Measurements from ENCODE around the gene ADAMTS20.

ADAMTS20 gene

DNA sequence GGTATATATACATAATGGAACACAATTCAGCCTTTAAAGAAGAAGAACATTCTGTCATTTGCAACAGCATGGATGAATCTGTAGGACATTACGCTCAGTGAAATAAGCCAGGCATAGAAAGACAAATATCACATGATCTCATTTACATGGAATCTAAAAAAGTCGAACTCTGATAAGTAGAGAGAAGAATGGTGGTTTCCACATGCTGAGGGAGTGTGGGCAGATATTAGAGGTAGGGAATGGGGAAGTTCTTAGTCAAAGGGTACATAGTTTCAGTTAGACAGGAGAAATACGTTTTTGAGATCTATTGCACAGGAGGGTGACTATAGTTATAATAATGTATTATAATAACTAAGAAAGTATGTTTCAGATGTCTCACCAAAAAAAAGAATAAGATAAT, 71.4 kb downstream of the ADAMTS20 start:
- DNase-seq, result no peak

DNA sequence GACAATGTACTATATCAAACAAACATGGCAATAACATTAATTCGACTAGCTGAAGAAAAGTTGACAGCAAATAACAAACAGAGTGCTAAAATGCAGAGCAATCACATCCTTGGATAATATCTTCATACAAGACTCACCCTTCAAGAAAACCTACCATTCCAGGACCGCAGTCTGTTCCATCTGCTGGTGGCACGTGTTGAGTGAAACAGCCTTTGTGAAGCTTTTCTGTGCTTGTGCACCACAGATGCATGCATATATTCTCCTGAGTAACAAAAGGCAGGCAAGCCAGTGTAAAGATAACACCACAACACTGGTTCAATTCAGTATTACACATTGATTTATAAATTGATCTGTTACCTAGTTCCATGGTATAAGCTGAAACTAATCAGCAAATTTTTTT, 89.3 kb downstream of the ADAMTS20 start:
- DNase-seq, result no peak

DNA sequence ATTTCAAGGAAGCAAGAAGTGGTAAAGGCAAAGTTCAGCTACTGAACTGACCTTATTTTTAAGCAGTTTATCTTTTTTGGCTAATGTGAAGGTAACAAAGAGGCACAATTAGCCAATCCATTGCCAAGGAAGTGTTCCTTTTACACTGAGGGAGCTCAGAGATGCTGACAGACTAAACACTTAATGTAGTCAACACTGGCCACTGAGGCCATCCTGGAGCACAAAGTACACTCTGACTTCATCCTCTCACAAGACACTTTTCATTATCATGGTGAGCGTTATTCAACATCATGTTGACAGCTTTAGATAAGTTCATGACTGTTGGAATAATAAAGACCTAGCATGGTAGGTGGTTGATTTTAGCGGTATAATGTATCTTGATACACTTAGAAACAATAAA, 89.9 kb downstream of the ADAMTS20 start:
- DNase-seq, result no peak

DNA sequence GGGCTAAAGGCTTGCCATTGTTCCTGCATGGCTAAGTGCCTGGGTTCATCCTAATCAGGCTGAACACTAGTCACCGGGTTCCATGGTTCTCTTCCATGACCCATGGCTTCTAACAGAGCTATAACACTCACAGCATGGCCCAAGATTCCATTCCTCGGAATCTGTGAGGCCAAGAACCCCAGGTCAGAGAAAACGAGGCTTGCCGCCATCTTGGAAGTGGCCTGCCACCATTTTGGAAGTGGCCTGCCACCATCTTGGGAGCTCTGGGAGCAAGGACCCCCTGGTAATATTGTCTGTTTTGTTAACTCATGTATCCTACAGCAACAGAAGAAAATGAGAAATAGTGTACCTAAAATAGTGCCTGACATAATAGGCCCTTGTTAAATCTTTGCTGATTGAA, 92.7 kb downstream of the ADAMTS20 start:
- no peak for DNase-seq

DNA sequence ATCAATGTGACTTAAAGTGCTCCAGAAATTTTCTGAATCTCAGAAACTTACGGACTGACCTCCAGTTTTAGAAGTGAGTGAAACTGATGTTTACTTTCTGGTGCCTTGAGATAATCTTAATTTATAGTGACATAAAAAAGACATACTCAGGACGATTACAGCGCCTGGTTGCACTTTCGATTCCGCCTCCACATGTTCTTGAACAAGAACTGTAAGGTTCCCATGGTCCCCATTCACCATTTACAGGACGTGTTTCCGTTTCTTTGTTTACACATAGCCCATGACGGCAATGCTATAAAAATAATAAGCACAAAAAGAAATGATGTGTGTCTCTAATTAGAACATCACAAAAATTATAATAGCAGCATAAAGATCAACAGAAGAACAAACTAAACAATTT, 98.2 kb downstream of the ADAMTS20 start:
- DNase-seq, result no peak

DNA sequence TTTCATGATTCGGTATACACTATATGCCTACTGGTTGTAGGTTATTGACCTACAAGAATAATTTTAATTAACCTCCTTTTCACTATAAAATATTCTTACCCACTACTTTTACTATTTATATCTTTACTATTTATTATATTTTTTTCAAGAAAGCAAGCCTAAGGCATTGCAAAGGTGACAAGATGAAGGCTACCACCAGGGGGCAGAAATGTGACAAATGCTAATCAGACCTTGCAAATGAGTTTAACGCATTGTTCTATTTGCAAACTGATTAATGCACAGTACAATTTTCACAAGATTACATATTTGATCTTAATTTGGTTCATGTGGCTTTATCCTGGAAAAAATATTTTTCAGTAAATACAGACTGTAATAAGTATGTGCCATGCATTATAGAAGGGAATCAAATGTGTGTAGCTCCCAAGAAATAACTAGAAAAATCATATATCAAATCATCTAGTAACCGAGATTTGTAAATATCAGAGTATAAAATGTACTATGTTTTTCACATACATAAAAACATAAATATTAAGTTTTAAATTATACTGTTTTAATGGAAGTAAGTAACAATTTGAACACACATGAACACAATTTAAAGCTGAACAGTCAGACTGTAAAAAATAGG, 107.0 kb downstream of the ADAMTS20 start:
- peak in 21 of 51 donors; percentile 1 to 54 (median 4) for DNase-seq

DNA sequence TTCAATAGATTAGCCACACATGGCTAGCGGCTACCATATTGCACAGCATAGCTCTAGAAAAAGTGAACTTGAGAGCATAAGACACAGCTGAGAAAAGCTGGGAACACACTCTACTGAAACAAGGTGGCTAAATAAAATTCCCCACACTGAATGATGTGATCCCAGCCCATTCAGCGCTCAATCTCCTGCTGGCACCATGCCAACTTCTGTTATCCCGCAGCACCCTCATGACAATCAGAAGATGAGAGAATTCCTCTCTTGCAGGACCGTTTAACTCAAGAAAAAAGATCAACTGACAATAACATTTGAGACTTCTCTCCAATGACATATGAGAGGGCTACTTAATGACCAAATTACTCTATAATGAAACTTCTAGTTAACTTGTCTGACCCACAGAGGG, 115.4 kb downstream of the ADAMTS20 start:
- no peak for DNase-seq

DNA sequence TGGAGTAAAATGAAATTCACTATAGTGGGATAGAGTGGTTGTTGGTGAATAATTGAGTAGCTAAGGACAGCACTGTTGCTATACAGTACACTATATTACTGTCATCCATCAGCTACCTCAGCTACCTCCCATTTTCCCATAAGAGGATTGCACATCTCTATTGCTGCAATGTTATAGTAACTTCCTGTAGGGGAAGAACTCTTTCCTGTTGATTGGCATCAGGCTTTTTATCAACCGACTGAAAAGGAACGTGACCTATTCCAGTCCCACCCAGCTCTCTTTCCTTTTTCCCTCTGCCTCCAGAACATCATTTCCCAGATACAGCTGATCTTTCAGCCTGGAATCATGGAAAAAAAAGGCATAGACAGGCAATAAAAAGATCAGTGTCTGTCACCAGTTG, 117.4 kb downstream of the ADAMTS20 start:
- no peak for DNase-seq

DNA sequence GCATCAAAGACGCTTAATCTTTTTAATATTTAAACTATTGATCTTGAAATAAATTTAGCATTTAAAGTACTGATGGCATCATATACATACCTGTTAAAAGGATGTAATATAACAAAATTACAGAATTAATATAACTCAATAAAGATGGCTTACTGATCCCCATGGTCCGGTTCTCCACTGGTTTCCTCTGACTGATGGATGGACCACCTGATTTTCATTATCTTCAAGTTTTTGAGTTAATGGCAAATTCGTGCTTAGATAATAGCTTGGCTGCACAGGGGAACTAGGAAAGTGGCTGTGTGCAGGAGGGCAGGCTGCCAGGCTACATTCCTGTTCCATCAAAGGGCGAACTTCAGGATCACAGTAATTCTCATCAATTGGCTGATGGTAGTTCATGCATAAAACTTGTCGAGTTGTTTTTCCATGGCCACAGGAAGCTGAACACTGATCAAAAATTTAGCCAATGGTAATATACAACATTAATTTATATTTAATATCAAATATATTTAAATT, 123.9 kb downstream of the ADAMTS20 start:
- no peak for DNase-seq

DNA sequence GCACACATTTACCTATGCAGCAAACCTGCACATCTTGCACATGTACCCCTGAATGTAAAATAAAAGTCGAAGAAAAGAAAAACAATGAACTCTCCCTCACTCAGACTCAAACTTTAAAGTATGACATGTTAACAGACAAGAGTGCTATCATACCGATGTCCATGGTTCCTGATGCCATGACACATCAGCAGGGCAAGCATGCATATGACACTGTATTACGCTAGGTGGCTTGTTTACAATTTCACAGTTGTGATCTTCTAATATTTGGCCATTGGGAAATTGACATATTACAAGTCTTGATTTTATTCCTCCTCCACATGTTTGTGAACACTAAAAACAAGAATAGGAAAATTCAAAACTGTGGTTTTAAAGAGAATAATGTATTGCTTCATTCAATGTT, 126.6 kb downstream of the ADAMTS20 start:
- no peak for DNase-seq

DNA sequence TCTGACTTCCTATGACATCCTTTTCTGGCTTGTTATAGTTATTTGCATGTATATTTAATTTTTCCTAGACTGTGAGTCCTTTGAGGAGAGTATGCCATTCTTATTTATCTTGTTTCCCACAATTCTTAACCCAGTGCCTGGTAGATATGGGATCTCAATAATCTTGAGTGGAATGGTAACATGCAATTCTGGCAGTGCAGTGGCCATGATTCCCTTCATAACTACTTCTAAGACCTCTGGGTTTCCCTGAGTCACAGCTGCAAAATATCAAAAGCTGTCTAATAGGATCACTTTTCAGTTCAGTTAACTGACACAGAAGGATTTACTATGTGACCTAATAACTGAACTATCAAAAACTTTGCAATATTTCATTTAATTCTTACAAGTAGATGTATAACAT, 135.0 kb downstream of the ADAMTS20 start:
- DNase-seq, result no peak

DNA sequence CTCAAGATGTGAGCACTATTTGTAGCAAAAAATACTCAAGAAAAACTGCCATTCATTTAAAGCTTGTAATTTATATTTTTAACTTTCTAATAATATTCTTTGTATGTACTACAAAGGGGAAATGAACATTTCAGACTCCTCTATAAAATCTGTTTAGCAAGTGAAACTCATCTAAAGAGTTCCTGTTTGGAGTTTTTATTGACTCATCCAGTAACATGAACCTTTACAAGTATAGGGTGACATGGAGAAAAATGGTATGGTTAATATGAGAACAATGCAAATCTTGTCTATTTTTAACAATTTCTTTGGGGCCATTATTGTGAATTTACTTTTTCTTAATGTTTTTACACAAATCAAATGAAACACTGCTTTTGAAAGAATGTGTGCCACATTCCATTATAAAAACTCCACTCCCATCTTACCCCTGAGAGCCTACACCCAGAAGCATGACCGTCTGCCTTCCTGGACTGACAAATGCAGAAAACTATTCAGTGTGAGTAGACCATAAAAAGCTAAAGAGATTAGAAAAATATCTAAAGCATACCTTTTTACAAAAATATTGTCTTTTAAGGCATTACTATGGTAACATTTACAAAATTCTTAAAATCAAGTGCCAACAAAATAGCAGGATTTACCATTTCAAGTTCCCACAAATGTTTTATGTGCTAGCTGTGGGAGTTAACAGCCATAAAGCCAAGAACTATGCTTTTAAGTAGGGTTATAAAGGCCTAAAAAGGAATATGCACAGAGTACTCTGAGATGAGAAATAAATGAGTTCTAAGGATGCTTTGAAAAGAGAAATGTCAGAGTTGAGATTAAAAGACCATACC, 144.0 kb downstream of the ADAMTS20 start:
- no peak for DNase-seq

DNA sequence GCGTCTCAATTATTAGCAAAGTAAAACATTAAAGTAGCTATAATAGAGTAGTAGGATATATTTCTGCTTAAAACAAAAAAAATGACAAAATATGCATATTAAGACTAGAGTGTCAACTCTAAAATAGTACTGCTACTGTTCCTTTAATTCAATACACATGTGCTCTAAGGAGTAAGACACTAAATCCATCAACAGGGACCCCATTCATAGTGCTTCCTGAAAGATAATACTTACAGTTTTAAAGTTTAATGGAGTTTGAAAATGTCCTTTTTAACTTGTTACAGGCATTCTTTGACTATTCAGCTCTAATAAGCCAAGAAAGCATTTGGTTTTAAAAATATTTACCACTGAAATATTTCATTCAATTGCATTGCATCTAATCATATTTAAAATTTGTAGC, 145.2 kb downstream of the ADAMTS20 start:
- no peak for DNase-seq

DNA sequence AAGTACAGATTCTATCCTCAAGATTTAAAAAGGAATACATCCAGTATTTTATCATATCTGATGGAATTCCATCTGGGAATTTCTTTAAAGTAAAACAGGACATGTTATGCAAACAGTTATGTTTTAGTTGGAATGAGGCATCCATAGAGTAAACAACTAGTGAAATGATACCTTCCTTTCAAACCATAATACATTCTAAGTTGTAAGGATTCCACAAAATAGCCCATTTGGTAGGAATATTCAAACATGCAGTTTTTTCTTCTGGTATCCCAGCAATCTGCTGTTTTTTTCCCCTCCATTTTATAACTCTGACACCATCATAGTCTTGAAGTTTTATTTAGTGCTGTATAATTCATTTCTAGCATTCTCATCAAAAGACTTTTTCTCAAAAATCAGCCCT, 149.6 kb downstream of the ADAMTS20 start:
- no peak for DNase-seq

DNA sequence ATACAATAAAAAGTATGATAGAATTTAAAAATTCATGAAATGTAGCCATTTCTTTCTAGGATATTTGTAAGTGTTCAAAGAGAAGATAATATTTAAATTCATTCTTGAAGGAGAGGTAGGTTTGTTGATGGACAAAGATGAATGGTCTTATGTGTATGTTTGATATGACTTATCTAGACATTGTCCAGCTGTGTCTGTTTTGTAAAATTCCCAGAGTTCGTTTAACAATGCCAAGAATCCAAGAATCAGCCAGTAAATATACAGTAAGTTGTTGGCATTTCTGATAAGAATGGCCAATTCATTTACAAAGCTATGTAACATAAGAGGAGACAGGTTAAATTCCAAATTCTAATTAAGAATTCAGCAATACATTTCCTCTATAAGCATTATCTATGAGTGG, 150.9 kb downstream of the ADAMTS20 start:
- no peak for DNase-seq

DNA sequence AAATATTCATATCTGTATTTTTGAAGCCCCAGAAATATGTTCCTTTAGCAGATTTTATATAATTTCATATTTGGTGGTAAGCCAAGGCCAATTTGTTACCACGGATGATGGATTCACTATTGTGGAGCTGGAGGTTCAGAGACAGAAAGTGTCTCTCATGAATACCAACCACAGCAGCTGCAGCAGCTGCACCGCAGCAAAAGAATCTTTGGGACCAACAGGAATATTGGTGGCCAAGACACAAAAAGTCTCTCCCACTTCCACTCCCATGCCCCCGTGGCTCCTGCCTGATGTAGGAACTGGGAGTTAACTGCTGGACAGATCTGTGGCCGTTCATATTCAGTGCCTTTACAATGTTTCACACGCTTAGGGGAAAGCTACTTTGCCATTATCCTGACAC, 155.3 kb downstream of the ADAMTS20 start:
- DNase-seq, result no peak

DNA sequence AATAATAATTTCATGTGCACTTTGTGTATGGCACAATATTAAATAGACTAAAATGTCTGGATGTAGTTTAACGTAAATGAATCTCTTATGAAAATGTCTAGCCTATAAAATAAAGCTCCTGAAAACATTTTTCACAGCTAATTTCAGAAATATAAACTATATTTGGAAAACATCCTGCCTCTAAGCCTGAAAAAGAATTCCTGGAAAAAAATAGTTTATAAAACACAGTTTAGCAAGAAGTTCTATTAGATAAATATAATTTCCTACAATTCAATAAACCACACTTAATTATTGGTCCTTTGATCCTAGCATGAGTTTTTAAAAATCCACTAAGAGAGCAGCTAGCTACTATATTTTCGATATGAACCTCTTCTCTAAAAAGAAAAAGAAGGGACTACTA, 159.9 kb downstream of the ADAMTS20 start:
- DNase-seq, result no peak

DNA sequence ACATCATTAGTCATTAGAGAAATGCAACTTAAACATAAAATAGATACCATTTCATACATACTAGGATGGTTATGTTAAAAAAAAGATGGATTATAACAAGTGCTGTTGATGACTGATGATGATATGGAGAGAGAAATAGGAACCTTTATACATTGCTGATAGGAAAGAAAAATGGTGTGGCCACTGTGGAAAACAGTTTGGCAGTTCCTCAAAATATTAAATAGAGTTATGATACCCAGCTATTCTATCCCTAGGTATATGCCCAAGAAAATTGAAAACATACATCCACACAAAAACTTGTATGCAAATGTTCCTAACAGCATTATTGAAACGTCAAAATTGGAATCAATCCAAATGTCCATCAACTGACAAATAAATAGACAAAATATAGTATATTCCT, 170.1 kb downstream of the ADAMTS20 start:
- DNase-seq, result no peak

DNA sequence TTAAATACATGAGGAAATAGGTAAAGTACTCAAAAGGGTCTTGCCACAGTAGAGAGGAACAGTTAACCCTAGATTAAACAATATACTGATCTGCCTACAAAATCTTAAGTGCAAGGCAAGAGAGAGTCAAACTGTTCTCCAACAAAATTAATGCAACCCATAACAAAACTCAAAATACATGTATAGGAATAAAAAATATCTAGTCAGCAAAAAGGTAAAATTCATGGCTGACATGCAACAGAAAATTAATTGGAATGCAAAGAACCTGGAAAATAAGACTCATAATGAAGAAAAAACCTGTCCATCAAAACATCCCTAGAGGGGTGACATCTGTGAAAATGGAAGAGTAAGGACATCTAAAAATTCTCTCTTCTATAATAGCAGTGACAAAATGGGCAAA, 173.6 kb downstream of the ADAMTS20 start:
- no peak for DNase-seq

DNA sequence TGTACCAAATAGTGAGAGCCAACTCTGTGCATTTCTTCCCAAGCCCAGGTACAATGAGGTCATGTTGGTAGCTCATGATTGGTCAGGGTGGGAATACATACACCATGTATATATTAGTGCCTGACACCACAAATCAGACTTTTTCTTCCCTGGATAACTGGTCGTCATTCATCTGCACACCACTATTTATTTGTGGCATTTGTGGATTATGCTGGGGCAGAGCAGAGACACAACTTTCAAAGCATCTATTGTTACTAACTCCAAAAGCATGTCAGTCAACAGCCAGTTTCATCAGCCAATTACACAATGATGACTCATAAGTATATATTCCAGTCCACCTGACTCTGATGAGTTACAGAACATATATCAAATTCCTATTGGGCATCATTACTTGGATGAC, 181.7 kb downstream of the ADAMTS20 start:
- no peak for DNase-seq

DNA sequence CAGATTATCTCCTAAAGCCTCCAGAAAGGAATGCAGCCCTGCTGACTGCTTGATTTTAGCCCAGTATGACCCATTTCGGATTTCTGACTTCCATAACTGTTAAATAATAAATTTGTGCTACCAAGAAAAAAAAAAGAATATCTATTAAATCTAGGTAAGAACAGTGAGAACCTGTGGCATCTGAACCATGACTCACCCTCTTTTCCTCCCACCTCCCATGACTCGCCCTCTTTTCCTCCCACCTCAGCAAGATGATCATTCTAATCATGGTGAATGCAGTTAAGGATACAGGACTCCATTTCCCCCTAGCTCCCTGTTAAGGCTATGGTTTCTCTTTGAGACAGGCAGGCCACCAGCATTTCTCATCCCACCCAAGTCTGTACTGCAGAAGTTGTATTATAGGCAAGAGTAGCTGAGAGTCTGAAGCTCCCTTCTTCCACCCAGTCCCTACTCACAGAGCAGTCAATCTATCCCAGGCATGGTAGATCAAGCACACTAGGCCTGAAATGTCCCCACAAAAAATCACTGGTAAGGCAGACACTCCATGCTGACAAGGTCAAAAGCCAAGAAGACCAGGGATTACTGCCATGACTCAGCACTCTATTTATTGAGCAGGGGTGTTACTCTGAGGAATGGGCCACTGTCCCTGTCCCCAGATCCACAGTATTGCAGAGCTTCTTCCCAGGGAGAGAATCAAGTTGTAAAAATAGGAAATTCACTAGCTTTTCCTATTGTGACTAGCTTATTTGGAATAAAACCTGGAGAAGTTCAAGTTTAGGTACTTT, 188.9 kb downstream of the ADAMTS20 start:
- no peak for DNase-seq

DNA sequence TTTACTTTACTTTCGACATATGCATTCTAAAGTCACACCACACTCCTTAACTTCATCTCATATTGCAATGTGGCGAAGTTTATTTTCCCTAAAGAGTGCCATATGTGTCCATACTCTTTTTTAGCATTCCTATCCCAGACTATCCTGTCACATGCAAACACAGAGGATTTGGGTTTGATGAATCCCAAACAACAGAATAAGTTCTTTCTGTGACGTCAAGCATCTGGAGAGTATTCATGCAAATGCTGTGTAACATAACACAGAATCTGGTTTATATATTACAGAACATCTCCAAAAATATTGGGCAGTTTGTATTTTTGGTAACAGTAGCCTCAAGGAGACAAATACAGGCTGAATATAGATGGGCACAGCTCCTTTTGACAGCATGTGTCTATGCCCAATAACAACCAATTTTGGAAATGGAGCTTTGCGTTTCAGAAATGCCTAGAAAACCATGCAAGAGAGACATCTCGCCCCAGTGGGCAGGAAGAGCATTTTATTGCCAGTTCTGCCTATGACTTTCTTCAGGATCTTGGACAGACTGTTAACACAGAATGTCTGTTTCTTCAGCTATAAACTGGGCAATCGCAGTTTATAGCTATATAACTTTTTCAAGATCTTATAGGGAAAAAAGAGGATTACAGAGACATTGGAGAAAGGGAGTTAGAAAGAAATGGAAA, 190.8 kb downstream of the ADAMTS20 start:
- DNase-seq, result no peak
